SJSA1 (cell line): ENCODE data around the gene EPN1. TPM values are rescaled to one million over a fixed set of nuclear protein-coding genes. Genes with fewer than 3 reads are reported as not detected.
A peak's percentile ranks its signal among the peaks of the same experiment; 100 is the strongest.

Experiments
- DNase-seq, 2 experiments: peaks; one replicate each; pipeline ENCODE4 v3.0.0-alpha.2; 2015 to 2020; ENCODE audit warnings: low spot score in 2 of 2, low read depth in 1 of 2
- H3K27ac ChIP-seq: fragments of 250-450 bp; sonication (Bioruptor Pico); 2 replicates; pipeline ENCODE4 v1.5.1; 2020; ENCODE audit warnings: mild to moderate bottlenecking, moderate library complexity
- H3K27me3 ChIP-seq: fragments of 250-450 bp; sonication (Bioruptor Pico); replicated peaks from 2 replicates; pipeline ENCODE4 v1.5.1; 2020; ENCODE audit warnings: mild to moderate bottlenecking, moderate library complexity
- H3K36me3 ChIP-seq: fragments of 250-450 bp; sonication (Bioruptor Pico); 2 replicates; pipeline ENCODE4 v1.5.1; 2020; ENCODE audit warnings: mild to moderate bottlenecking
- H3K4me1 ChIP-seq: fragments of 250-450 bp; sonication (Bioruptor Pico); replicated peaks from 2 replicates; pipeline ENCODE4 v1.6.1; 2021; ENCODE audit warnings: mild to moderate bottlenecking
- H3K4me3 ChIP-seq: fragments of 250-450 bp; sonication (Bioruptor Pico); 2 replicates; pipeline ENCODE4 v1.5.1; 2020; ENCODE audit warnings: mild to moderate bottlenecking
- H3K9me3 ChIP-seq: fragments of 250-450 bp; sonication (Bioruptor Pico); replicated peaks from 2 replicates; pipeline ENCODE4 v1.5.1; 2020; ENCODE audit warnings: mild to moderate bottlenecking
- total RNA-seq: library from RNA; depleted of rRNA; stranded (reverse); fragments of >200 nt; shearing (Covaris generic); gene quantifications from 2 replicates; pipeline ENCODE4 v1.2.3, GENCODE V29; 2014

Gene EPN1
- total RNA-seq, 1 experiment from 2014 or later = 67.7 TPM

GRCh38 chr19:55673889-55674288 lies 1.1 kb upstream of the EPN1 start:
- Histone ChIP-seq H3K36me3 (peaks cover 77% of the 10 kb centered on the region), H3K27ac (no peak overlapping the region), H3K4me3 (no peak overlapping the region), H3K4me1 (peaks cover 21% of the 10 kb centered on the region), H3K27me3 (no peaks in the 10 kb centered on the region), H3K9me3 (no peaks in the 10 kb centered on the region; the same call in 1 of the 2 replicates)
- DNase-seq = no peak

GRCh38 chr19:55674459-55674840 lies 576 bp upstream of the EPN1 start:
- H3K4me1 ChIP-seq = peaks cover 21% of the 10 kb centered on the region
- no peak for DNase-seq
- no peaks in the 10 kb centered on the region; the same call in 1 of the 2 replicates for H3K9me3 ChIP-seq
- no peaks in the 10 kb centered on the region for H3K27me3 ChIP-seq
- peak overlapping the region; percentile 98 for H3K4me3 ChIP-seq
- peaks cover 77% of the 10 kb centered on the region for H3K36me3 ChIP-seq
- peak overlapping the region; percentile 10; the same call in 1 of the 2 replicates for H3K27ac ChIP-seq

- no peak for DNase-seq
- no peaks in the 10 kb centered on the region; the same call in 1 of the 2 replicates for H3K9me3 ChIP-seq
- H3K4me3 ChIP-seq = peak overlapping the region; percentile 98
- H3K36me3 ChIP-seq = peaks cover 80% of the 10 kb centered on the region
- H3K4me1 ChIP-seq = peaks cover 21% of the 10 kb centered on the region
- H3K27me3 ChIP-seq = no peaks in the 10 kb centered on the region
- H3K27ac ChIP-seq = peak overlapping the region; percentile 71
Observed at GRCh38 chr19:55675661-55676354, 782 bp downstream of the EPN1 start.

GRCh38 chr19:55676383-55676782 lies 1.4 kb downstream of the EPN1 start:
- Histone ChIP-seq H3K4me1 (peaks cover 21% of the 10 kb centered on the region), H3K27ac (no peak overlapping the region), H3K36me3 (peaks cover 83% of the 10 kb centered on the region), H3K9me3 (no peaks in the 10 kb centered on the region; the same call in 1 of the 2 replicates), H3K27me3 (no peaks in the 10 kb centered on the region), H3K4me3 (peak overlapping the region; percentile 98)
- DNase-seq = no peak

- no peaks in the 10 kb centered on the region for H3K27me3 ChIP-seq
- H3K9me3 ChIP-seq = no peaks in the 10 kb centered on the region; the same call in 1 of the 2 replicates
- no peak for DNase-seq
- H3K4me3 ChIP-seq = no peak overlapping the region
- no peak overlapping the region for H3K27ac ChIP-seq
- H3K36me3 ChIP-seq = peaks cover 83% of the 10 kb centered on the region
- peaks cover 21% of the 10 kb centered on the region for H3K4me1 ChIP-seq
Observed at GRCh38 chr19:55676889-55677505, 2.0 kb downstream of the EPN1 start.

GRCh38 chr19:55677572-55678028 lies 2.6 kb downstream of the EPN1 start:
- Histone ChIP-seq H3K27ac (no peak overlapping the region), H3K4me1 (peaks cover 17% of the 10 kb centered on the region)

GRCh38 chr19:55678121-55678671 lies 3.2 kb downstream of the EPN1 start:
- no peaks in the 10 kb centered on the region; the same call in 1 of the 2 replicates for H3K9me3 ChIP-seq
- H3K27me3 ChIP-seq = no peaks in the 10 kb centered on the region
- H3K27ac ChIP-seq = no peak overlapping the region
- no peak overlapping the region for H3K4me3 ChIP-seq
- peaks cover 85% of the 10 kb centered on the region for H3K36me3 ChIP-seq
- peaks cover 17% of the 10 kb centered on the region for H3K4me1 ChIP-seq
- no peak for DNase-seq

More at GRCh38 chr19:55677572-55678028, 2.6 kb downstream of the EPN1 start:
- H3K36me3 ChIP-seq = peaks cover 84% of the 10 kb centered on the region
- no peak overlapping the region for H3K4me3 ChIP-seq
- DNase-seq = no peak
- H3K27me3 ChIP-seq = no peaks in the 10 kb centered on the region
- no peaks in the 10 kb centered on the region; the same call in 1 of the 2 replicates for H3K9me3 ChIP-seq

GRCh38 chr19:55679343-55680257 lies 4.6 kb downstream of the EPN1 start:
- no peak overlapping the region for H3K4me3 ChIP-seq
- no peaks in the 10 kb centered on the region; the same call in 1 of the 2 replicates for H3K9me3 ChIP-seq
- no peaks in the 10 kb centered on the region for H3K27me3 ChIP-seq
- no peak for DNase-seq
- H3K27ac ChIP-seq = no peak overlapping the region
- H3K4me1 ChIP-seq = peaks cover 13% of the 10 kb centered on the region
- peaks cover 87% of the 10 kb centered on the region for H3K36me3 ChIP-seq

- Histone ChIP-seq H3K4me1 (peaks cover 11% of the 10 kb centered on the region), H3K27ac (no peak overlapping the region), H3K4me3 (no peak overlapping the region), H3K27me3 (no peaks in the 10 kb centered on the region), H3K9me3 (no peaks in the 10 kb centered on the region), H3K36me3 (peaks cover 88% of the 10 kb centered on the region)
- no peak for DNase-seq
Observed at GRCh38 chr19:55680339-55681130, 5.5 kb downstream of the EPN1 start.

- no peak for DNase-seq
- no peak overlapping the region for H3K27ac ChIP-seq
Observed at GRCh38 chr19:55681131-55682092, 6.4 kb downstream of the EPN1 start.

GRCh38 chr19:55683449-55684261 lies 8.6 kb downstream of the EPN1 start:
- Histone ChIP-seq H3K27ac (no peak overlapping the region), H3K4me1 (no peaks in the 10 kb centered on the region), H3K36me3 (peaks cover 86% of the 10 kb centered on the region), H3K27me3 (no peaks in the 10 kb centered on the region), H3K9me3 (no peaks in the 10 kb centered on the region), H3K4me3 (no peak overlapping the region)
- no peak for DNase-seq

More at GRCh38 chr19:55681131-55682092, 6.4 kb downstream of the EPN1 start:
- H3K27me3 ChIP-seq = no peaks in the 10 kb centered on the region
- no peak overlapping the region for H3K4me3 ChIP-seq
- H3K9me3 ChIP-seq = no peaks in the 10 kb centered on the region
- H3K36me3 ChIP-seq = peaks cover 95% of the 10 kb centered on the region
- H3K4me1 ChIP-seq = peaks cover 5% of the 10 kb centered on the region; the same call in 1 of the 2 replicates
